GM23338 (cell line): ENCODE measurements around the gene HIVEP3.

ENCODE experiments used
- EZH2 ChIP-seq: fragments of 200-600 bp; sonication (generic); IDR thresholded peaks from one replicate; pipeline ENCODE4 v1.8.0; 2017; ENCODE audit warnings: antibody characterized with exemption, mild to moderate bottlenecking, low read depth; ENCODE audit not compliant: unreplicated experiment
- EZH2phosphoT487 ChIP-seq: fragments of 200-600 bp; sonication (generic); IDR thresholded peaks from one replicate; pipeline ENCODE4 v1.8.1; 2018; ENCODE audit warnings: antibody characterized with exemption; ENCODE audit not compliant: unreplicated experiment
- JUNB ChIP-seq: IDR thresholded peaks from one replicate; pipeline ENCODE4 v1.6.1; 2016; ENCODE audit warnings: antibody characterized with exemption; ENCODE audit not compliant: unreplicated experiment
- NANOG ChIP-seq: IDR thresholded peaks from 2 replicates; pipeline ENCODE4 v1.6.1; 2016; ENCODE audit warnings: antibody characterized with exemption, borderline replicate concordance
- POLR2AphosphoS5 ChIP-seq: IDR thresholded peaks from 2 replicates; pipeline ENCODE4 v1.6.1; 2016; ENCODE audit warnings: antibody characterized with exemption, low read depth
- STAT1 ChIP-seq: IDR thresholded peaks from one replicate; pipeline ENCODE4 v1.6.1; 2016; ENCODE audit warnings: antibody characterized with exemption; ENCODE audit not compliant: unreplicated experiment
- ZNF331 ChIP-seq: fragments of 250-450 bp; sonication (Bioruptor Pico); IDR thresholded peaks from 2 replicates; pipeline ENCODE4 v1.5.0; 2020; ENCODE audit warnings: low read depth, mild to moderate bottlenecking, moderate library complexity
- TF ChIP-seq, protein P1 (sequence below), 2 experiments: fragments of 200-600 bp in 1 of 2; sonication (generic) in 1 of 2; conservative IDR thresholded peaks; 2 replicates each; pipeline versions ENCODE4 v1.5.1 to v1.6.1; 2016 to 2017; ENCODE audit warnings: antibody characterized with exemption in 2 of 2, low read depth in 2 of 2, mild to moderate bottlenecking in 2 of 2, moderate library complexity in 1 of 2
- TF ChIP-seq, protein P2 (sequence below): IDR thresholded peaks from one replicate; pipeline ENCODE4 v1.6.1; 2018; ENCODE audit warnings: antibody characterized with exemption; ENCODE audit not compliant: unreplicated experiment
- TF ChIP-seq, protein P3 (sequence below): IDR thresholded peaks from 2 replicates; pipeline ENCODE4 v1.6.1; 2016; ENCODE audit warnings: antibody characterized with exemption

DNA sequence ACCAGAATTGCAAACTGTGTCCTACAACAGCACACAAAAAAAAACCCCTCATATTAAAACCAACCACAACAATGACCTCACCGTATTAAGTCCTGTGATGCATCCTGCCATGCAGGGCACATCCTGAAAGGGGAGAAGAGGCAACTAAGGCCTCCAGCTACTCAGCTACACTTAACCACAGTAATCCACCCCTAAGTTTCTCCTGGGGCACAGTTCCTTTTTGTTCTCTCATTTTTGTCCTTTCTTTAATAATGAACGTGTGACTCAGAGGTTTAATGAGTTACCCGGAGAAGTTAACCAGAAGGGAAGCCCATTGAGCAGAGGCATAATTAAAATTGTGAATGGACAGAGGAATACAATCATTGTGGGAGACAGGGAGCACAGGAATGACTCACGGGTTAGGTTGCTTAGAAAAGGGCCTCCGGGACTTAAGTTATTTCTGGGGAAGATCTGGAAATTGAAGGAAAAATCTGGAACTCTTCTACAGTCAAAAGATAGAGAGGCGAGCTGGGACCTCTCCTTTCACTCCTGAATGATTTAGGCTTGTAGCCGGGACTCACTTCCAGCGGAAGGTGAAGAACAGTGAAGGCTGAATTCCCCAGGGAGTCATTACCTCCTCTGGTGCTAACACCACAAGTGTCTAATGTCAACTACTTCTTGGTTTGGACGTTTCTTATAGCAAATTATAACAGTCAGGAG lies 36.9 kb upstream of the HIVEP3 start:
- TF ChIP-seq, protein P1, sequence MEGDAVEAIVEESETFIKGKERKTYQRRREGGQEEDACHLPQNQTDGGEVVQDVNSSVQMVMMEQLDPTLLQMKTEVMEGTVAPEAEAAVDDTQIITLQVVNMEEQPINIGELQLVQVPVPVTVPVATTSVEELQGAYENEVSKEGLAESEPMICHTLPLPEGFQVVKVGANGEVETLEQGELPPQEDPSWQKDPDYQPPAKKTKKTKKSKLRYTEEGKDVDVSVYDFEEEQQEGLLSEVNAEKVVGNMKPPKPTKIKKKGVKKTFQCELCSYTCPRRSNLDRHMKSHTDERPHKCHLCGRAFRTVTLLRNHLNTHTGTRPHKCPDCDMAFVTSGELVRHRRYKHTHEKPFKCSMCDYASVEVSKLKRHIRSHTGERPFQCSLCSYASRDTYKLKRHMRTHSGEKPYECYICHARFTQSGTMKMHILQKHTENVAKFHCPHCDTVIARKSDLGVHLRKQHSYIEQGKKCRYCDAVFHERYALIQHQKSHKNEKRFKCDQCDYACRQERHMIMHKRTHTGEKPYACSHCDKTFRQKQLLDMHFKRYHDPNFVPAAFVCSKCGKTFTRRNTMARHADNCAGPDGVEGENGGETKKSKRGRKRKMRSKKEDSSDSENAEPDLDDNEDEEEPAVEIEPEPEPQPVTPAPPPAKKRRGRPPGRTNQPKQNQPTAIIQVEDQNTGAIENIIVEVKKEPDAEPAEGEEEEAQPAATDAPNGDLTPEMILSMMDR (conservative IDR thresholded peaks at IDR 0.05; ENCODE audit: low read depth in 2 of 2) = no peak
- TF ChIP-seq EZH2 (no peak), POLR2AphosphoS5 (no peak), EZH2phosphoT487 (no peak), JUNB (no peak), ZNF331 (CRISPR knock-in tag) (no peak), STAT1 (no peak), NANOG (no peak)
- TF ChIP-seq, protein P2, sequence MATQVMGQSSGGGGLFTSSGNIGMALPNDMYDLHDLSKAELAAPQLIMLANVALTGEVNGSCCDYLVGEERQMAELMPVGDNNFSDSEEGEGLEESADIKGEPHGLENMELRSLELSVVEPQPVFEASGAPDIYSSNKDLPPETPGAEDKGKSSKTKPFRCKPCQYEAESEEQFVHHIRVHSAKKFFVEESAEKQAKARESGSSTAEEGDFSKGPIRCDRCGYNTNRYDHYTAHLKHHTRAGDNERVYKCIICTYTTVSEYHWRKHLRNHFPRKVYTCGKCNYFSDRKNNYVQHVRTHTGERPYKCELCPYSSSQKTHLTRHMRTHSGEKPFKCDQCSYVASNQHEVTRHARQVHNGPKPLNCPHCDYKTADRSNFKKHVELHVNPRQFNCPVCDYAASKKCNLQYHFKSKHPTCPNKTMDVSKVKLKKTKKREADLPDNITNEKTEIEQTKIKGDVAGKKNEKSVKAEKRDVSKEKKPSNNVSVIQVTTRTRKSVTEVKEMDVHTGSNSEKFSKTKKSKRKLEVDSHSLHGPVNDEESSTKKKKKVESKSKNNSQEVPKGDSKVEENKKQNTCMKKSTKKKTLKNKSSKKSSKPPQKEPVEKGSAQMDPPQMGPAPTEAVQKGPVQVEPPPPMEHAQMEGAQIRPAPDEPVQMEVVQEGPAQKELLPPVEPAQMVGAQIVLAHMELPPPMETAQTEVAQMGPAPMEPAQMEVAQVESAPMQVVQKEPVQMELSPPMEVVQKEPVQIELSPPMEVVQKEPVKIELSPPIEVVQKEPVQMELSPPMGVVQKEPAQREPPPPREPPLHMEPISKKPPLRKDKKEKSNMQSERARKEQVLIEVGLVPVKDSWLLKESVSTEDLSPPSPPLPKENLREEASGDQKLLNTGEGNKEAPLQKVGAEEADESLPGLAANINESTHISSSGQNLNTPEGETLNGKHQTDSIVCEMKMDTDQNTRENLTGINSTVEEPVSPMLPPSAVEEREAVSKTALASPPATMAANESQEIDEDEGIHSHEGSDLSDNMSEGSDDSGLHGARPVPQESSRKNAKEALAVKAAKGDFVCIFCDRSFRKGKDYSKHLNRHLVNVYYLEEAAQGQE = no peak
- TF ChIP-seq, protein P3, sequence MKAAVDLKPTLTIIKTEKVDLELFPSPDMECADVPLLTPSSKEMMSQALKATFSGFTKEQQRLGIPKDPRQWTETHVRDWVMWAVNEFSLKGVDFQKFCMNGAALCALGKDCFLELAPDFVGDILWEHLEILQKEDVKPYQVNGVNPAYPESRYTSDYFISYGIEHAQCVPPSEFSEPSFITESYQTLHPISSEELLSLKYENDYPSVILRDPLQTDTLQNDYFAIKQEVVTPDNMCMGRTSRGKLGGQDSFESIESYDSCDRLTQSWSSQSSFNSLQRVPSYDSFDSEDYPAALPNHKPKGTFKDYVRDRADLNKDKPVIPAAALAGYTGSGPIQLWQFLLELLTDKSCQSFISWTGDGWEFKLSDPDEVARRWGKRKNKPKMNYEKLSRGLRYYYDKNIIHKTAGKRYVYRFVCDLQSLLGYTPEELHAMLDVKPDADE = no peak
